WTC11 (cell line): ENCODE results near the gene PLEKHA5.

Source experiments
- ATF2 ChIP-seq: sonication (generic); formaldehyde crosslinking; IDR thresholded peaks from 2 replicates; pipeline ENCODE4 v1.8.1; 2022; ENCODE audit warnings: low read depth, missing genetic modification reagents, borderline replicate concordance
- CTCF ChIP-seq: fragments of 200-600 bp; IDR thresholded peaks from 2 replicates; pipeline ENCODE4 v1.8.0; 2022; ENCODE audit warnings: antibody characterized with exemption
- KAT7 ChIP-seq: sonication (generic); formaldehyde crosslinking; IDR thresholded peaks from 2 replicates; pipeline ENCODE4 v1.8.1; 2023; ENCODE audit warnings: missing genetic modification reagents, mild to moderate bottlenecking, borderline replicate concordance
- NFYB ChIP-seq: sonication (generic); formaldehyde crosslinking; conservative IDR thresholded peaks from 2 replicates; pipeline ENCODE4 v1.8.0; 2022; ENCODE audit warnings: low read depth, missing genetic modification reagents
- NR2C2 ChIP-seq: sonication (generic); formaldehyde crosslinking; IDR thresholded peaks from 2 replicates; pipeline ENCODE4 v1.8.0; 2022; ENCODE audit warnings: mild to moderate bottlenecking, missing genetic modification reagents
- PRDM15 ChIP-seq: sonication (generic); formaldehyde crosslinking; IDR thresholded peaks from 2 replicates; pipeline ENCODE4 v1.8.0; 2022; ENCODE audit warnings: missing genetic modification reagents
- RELA ChIP-seq: sonication (generic); formaldehyde crosslinking; IDR thresholded peaks from 2 replicates; pipeline ENCODE4 v1.8.1; 2022; ENCODE audit warnings: missing genetic modification reagents, mild to moderate bottlenecking, borderline replicate concordance
- TP53 ChIP-seq: sonication (generic); formaldehyde crosslinking; IDR thresholded peaks from 2 replicates; pipeline ENCODE4 v1.8.1; 2023; ENCODE audit warnings: mild to moderate bottlenecking, missing genetic modification reagents
- ZNF138 ChIP-seq: sonication (generic); formaldehyde crosslinking; conservative IDR thresholded peaks from 2 replicates; pipeline ENCODE4 v1.8.1; 2022; ENCODE audit warnings: mild to moderate bottlenecking, moderate library complexity, missing genetic modification reagents
- ZNF423 ChIP-seq: fragments of 250-450 bp; sonication (Bioruptor Pico); IDR thresholded peaks from 2 replicates; pipeline ENCODE4 v2.1.2; 2022; ENCODE audit warnings: mild to moderate bottlenecking, moderate library complexity

DNA sequence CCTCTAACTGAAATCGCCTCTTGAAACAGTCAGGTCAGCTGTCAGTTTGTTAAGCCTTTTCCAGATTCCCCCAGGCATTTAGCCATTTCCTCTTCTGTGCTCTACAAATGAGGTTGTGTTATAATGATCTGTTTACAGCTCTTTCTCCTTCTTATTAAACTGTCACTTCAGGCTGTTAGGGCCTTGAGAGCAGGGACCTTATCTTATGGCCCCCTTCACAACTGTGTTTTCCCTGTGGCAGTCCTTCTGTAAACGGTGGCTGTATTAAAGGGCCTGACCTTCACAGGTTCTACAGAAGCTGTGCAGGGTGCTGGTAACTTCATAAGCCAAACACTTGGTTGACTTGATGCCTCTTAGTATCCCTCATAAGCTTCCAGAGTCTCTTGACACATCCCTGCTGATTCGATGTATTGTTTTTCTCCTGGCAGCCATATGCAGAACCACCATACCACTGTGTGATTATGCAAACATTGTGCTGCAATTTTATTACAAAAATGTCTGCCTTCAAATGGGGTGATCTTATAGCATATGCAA is 104.7 kb downstream of the PLEKHA5 start:
- no peak for TF ChIP-seq CTCF
- TF ChIP-seq ZNF423: no peak
- no peak for TF ChIP-seq ZNF138 (CRISPR knock-in tag)
- no peak for TF ChIP-seq KAT7
- TF ChIP-seq PRDM15 (CRISPR knock-in tag): no peak
- TF ChIP-seq TP53: no peak
- no peak for TF ChIP-seq NFYB (CRISPR knock-in tag)
- TF ChIP-seq RELA: no peak
- no peak for TF ChIP-seq NR2C2 (CRISPR knock-in tag)
- TF ChIP-seq ATF2: no peak
